ENCODE results near the gene GPR42. TPM values are rescaled to one million over a fixed set of nuclear protein-coding genes. Genes with fewer than 3 reads are reported as not detected.

GPR42 gene
- total and polyA plus RNA-seq, 2 of the 4 experiments (the other 2 are of a cell fraction): not detected

DNA sequence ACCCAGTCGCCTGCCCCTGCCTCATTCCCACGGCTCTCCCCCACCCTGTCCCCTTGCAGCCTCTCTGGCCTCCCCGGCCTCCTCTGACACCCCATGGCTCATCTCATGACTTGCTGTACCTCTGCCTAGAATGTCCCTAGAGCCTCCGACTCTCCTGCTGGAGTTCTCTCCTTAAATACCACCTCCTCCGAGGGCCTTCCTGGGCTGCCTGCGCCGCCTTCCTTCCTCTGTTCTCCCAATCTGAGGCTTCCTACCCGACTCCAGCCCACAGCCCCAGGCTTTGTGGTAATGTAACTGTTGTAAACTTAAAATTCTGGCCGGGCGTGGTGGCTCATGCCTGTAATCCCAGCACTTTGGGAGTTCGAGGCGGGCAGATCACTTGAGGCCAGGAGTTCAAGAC is 27.7 kb downstream of the GPR42 start:
- BruUV-seq (replicated peaks): no TSS peak
- TF ChIP-seq MAZ (IDR thresholded peaks at IDR 0.05; ENCODE audit: borderline replicate concordance, low read depth, low read length) (no peak), FOS (IDR thresholded peaks at IDR 0.05; ENCODE audit: low read depth, low read length) (no peak), BHLHE40 (IDR thresholded peaks at IDR 0.05; ENCODE audit: low read depth, low read length) (no peak), SMC3 (IDR thresholded peaks at IDR 0.05; ENCODE audit: low read depth, low read length) (no peak), MXI1 (IDR thresholded peaks at IDR 0.05; ENCODE audit: borderline replicate concordance, low read depth, low read length) (no peak), RAD21 (IDR thresholded peaks at IDR 0.05; ENCODE audit: low read length) (no peak), CEBPB (IDR thresholded peaks at IDR 0.05; ENCODE audit: low read depth, low read length) (no peak), RCOR1 (IDR thresholded peaks at IDR 0.05; ENCODE audit: insufficient replicate concordance, low read length) (no peak), POLR2A (IDR thresholded peaks at IDR 0.05; ENCODE audit: low read depth, low read length) (no peak), CHD1 (IDR thresholded peaks at IDR 0.05; ENCODE audit: low read depth, low read length) (no peak)
- TF ChIP-seq, protein P1, sequence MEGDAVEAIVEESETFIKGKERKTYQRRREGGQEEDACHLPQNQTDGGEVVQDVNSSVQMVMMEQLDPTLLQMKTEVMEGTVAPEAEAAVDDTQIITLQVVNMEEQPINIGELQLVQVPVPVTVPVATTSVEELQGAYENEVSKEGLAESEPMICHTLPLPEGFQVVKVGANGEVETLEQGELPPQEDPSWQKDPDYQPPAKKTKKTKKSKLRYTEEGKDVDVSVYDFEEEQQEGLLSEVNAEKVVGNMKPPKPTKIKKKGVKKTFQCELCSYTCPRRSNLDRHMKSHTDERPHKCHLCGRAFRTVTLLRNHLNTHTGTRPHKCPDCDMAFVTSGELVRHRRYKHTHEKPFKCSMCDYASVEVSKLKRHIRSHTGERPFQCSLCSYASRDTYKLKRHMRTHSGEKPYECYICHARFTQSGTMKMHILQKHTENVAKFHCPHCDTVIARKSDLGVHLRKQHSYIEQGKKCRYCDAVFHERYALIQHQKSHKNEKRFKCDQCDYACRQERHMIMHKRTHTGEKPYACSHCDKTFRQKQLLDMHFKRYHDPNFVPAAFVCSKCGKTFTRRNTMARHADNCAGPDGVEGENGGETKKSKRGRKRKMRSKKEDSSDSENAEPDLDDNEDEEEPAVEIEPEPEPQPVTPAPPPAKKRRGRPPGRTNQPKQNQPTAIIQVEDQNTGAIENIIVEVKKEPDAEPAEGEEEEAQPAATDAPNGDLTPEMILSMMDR (conservative IDR thresholded peaks at IDR 0.05; ENCODE audit: low read depth, low read length): no peak
- TF ChIP-seq, protein P2, sequence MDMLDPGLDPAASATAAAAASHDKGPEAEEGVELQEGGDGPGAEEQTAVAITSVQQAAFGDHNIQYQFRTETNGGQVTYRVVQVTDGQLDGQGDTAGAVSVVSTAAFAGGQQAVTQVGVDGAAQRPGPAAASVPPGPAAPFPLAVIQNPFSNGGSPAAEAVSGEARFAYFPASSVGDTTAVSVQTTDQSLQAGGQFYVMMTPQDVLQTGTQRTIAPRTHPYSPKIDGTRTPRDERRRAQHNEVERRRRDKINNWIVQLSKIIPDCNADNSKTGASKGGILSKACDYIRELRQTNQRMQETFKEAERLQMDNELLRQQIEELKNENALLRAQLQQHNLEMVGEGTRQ (IDR thresholded peaks at IDR 0.05; ENCODE audit: low read depth, low read length): no peak
- no peak overlapping the region for H4K8ac ChIP-seq (ENCODE audit: low read depth in 2 of 2, low read length in 2 of 2)
- H4K5ac ChIP-seq (ENCODE audit: low read depth, low read length): no peak overlapping the region
- no peak overlapping the region for H2BK120ac ChIP-seq (ENCODE audit: low read depth, low read length)
- DNase-seq: no peak
- no peaks in the 10 kb centered on the region for H3K4me1 ChIP-seq (ENCODE audit: control insufficient read depth, insufficient read depth, low read length)
- H4K91ac ChIP-seq (ENCODE audit: insufficient read depth, low read depth, low read length): no peak overlapping the region
- intact Hi-C loops (cut with micrococcal nuclease) (no loop called here), in situ Hi-C loops (cut with MboI; ENCODE audit: low sequenced_read_pairs) (no loop called here), dilution Hi-C loops (cut with HindIII; ENCODE audit: low sequenced_read_pairs, unreplicated experiment) (no loop called here)
- no peak overlapping the region for H2AK5ac ChIP-seq (ENCODE audit: low read depth, low read length)
- H2BK5ac ChIP-seq (ENCODE audit: low read depth, low read length, poor library complexity, severe bottlenecking): no peak overlapping the region
- H2BK20ac ChIP-seq (ENCODE audit: low read depth, low read length): no peak overlapping the region
- H3K14ac ChIP-seq (replicated peaks; ENCODE audit: low read depth, low read length): no peak overlapping the region
- no peak overlapping the region for H3K4me3 ChIP-seq (ENCODE audit: insufficient read depth, low read depth, low read length)
- no peak overlapping the region for H3K27ac ChIP-seq (ENCODE audit: insufficient read depth, low read length)
- H2AK9ac ChIP-seq (replicated peaks; ENCODE audit: low read depth, low read length, poor library complexity): no peak overlapping the region
- H2AFZ ChIP-seq (replicated peaks; ENCODE audit: low read length, poor library complexity): no peak overlapping the region
- H3K4ac ChIP-seq (ENCODE audit: low read depth, low read length): no peak overlapping the region
- peaks cover 1% of the 10 kb centered on the region; the same call in 1 of the 2 replicates for H3K27me3 ChIP-seq (ENCODE audit: control insufficient read depth, insufficient read depth, low read length)
- H3K9ac ChIP-seq (ENCODE audit: low read depth, low read length): no peak overlapping the region
- no peaks in the 10 kb centered on the region for H3K79me1 ChIP-seq (ENCODE audit: low read depth in 1 of 2, low read length in 2 of 2)
- H3K36me3 ChIP-seq (ENCODE audit: control insufficient read depth, insufficient read depth, low read length): no peaks in the 10 kb centered on the region
- CTCF ChIA-PET: interaction anchor here (0.7 kb wide), 1 partner anchor 244 kb away, joined by 3 read pairs; no protein-coding TSS in a partner anchor
- no peak overlapping the region for H2BK15ac ChIP-seq (ENCODE audit: low read depth, low read length)
- 47% methylated on average over 3 of the region's 12 CpGs; no CpG with 5 or more reads in 1 of the 2 experiments for WGBS, 2 experiments (ENCODE audit: extremely low coverage in 2 of 2, insufficient read length in 1 of 2)
- no peaks in the 10 kb centered on the region for H3K9me3 ChIP-seq (ENCODE audit: control insufficient read depth, insufficient read depth, low read length)
- H3K18ac ChIP-seq (ENCODE audit: low read depth, low read length): no peak overlapping the region
- no peak overlapping the region for H3K4me2 ChIP-seq (ENCODE audit: low read depth, low read length)
- no peak overlapping the region for H3K56ac ChIP-seq (ENCODE audit: extremely low read depth, insufficient read depth, low read length)
- H3K9me1 ChIP-seq (ENCODE audit: insufficient read depth, low read length): no peaks in the 10 kb centered on the region
- no peak overlapping the region for H3K23ac ChIP-seq (ENCODE audit: low read depth, low read length)
- ATAC-seq (ENCODE audit: low read depth): no peak
- POLR2A ChIA-PET (ENCODE audit: unreplicated experiment): no interaction called here
- no peaks in the 10 kb centered on the region for H4K20me1 ChIP-seq (ENCODE audit: insufficient read depth, low read length)
